ENCODE measurements around the gene TMLHE. TPM values are rescaled to one million over a fixed set of nuclear protein-coding genes. Genes with fewer than 3 reads are reported as not detected.
"Not testable (repeated sequence)": the region's sequence is repeated elsewhere in the genome, so short reads cannot be mapped to it uniquely, and the experiment has no call there.

Gene TMLHE
- total RNA-seq, 1 donor from 2014 or later = 11.2 TPM

DNA sequence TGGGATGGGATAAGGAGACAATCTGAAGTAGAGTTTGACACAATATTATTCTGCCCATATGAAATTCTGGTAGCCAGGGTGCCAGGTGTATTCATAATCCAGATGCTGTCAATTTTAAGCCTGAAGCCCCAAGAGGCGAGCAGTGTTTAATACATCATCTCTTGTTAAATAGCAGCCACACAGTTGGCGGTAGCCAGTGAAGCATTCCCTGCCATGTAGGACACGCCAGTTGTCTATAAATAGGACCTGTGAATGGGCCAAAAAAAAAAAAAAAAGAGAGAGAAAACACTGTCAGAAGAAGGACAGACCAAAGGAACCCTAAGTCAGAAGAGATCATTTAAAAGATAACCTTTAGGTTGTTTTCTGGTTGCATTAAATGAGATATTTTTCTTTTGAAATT is 121.3 kb downstream of the TMLHE start:
- not testable (repeated sequence) for DNase-seq

DNA sequence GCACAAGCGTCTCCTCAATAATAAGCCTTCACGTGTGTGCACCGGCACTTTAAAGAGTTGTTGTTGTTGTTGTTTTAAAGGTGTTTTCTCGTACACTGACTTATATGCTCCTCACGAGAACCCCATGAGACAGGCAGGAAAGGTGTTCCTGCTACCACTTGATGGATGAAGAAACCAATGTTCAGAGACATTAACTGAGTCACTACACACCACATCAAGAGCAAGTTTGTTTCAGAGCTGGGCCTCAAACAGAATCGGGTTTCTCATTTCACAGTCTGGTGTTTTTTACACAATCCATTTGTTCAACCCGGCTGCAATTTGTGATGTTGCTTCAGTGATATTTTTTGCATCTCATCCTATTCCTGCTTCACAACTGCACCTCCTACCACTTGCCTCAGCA is 135.6 kb downstream of the TMLHE start:
- not testable (repeated sequence) for DNase-seq

DNA sequence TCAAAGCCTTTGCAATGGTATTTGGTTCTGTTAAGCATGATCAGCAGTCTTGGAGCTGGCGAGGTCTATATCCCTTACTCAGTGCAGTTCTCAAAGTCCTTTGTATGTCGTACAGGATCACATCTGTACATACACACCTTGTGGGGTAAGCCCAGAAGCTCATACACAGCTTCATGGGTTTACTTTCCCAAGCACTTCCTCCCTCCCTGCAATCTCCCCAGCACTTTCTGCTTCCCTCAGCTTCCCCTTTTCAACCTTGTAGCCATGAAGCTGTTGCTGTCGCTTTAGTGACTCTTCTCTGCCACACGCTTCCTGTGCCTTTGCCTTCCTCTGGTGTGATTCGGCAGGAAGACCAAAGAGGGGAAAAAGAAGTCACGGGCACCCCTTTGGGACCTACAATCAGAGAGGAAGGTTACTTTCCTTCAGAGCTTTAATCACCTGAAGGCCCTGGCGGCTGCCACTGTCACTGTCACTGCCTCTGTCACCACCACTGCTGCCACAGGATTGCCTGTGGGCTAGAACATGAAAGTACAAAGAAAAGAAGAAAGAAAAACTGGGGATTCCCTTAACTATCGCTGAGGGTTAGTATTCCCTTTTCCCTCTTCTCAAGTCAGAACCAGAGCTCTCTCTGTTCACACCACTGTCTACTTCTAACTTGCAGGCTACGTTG is 146.3 kb downstream of the TMLHE start:
- not testable (repeated sequence) for DNase-seq

DNA sequence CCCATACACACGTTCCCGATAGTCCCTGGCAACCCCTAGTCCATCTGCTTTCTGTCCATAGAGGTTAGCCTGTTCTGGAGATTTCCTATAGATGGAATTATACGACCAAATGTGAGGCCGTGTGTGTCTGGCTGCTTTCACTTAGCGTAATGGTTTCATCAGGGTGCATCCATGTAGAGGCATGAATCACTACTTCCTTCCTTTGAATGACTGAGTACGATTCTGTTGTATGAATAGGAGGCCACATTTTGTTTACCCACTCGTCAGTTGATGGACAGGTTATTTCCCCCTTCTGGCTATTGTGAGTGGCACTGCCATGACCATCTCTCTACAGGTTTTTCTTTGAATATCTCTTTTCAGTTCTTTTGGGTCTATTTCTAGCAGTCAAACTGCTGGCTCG is 152.3 kb downstream of the TMLHE start:
- DNase-seq = not testable (repeated sequence)

DNA sequence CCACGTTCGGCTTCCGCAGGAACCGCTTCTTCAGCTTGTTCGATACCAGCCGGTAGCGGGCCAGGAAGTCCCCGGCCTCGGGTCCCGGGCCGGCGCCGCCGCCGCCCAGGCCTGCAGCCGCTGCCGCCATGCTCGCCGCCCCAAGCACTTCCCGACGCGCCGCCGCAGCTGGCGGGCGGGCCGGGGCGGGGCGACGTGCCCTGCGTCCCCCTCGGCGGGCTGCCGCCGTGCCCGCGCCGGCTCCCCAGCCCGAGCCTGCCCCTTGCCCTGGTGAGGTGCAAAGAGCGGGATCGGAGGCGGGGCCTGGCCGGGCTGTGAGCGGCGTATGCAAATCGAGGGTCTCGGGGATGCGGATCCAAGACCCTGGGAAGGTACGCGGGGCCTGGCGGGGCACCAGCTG is 154.3 kb downstream of the TMLHE start, which contains the start of gene F8A3:
TSS of gene F8A3 (minus strand) at position 150 of the 400 bp plus-strand sequence. CDS start at position 130, 20 bp downstream.
- not testable (repeated sequence) for DNase-seq

DNA sequence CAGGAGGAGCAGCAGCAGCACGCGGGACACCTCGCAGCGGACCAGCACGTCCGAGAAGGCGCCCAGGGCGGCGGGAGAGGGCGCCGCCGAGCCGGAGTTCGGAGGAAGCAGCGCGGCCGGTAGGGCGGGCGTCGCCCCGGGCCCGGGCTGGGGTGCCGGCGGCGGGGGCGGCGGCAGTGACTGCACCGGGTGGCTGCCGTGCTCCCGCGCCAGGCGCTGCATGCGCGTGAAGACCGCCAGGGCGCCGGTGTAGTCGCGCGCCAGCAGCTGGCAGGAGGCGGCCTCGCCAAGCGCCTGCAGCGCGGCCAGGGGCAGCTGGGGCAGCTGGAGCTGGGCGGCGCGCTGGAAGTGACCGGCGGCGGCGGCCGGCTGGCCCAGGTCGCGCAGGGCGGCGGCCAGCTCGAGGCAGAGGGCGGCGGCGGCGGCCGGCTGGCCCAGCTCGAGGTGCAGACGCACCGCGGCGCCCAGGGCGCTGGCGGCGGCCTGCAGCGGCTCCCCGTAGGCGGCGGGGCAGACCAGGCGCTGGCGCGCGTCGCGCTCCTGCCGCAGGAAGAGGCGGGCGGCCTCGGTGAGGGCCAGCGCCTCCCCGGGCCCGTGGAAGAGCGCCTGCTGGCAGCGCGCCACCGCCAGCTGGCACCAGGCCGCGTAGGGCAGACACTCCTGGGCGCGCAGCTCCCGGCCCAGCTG is 154.8 kb downstream of the TMLHE start:
- DNase-seq = not testable (repeated sequence)

DNA sequence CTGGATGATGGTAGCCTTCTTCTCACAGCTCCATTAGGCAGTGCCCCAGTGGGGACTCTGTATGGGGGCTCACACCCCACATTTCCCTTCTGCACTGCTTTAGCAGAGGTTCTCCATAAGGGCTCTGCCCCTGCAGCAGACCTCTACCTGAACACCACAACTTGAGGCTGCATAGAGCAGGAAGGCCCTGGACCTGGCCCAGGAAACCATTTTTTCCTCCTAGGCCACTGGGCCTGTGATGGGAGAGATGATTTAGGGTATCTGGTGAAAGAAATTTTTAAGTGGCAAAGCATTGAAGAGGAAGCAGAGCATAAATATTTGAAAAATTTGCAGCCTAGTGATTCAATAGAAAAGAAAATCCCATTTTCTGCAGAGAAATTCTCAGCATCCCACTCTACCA is 171.7 kb downstream of the TMLHE start:
- DNase-seq = no peak

Other genes with a start within 250 kb of the TMLHE start
- gene F8A2, start 230.9 kb downstream of the TMLHE start, total RNA-seq = 0.17 TPM in 1 of 2 replicates, not detected in the other
- gene F8A3, start 154.3 kb downstream of the TMLHE start, total RNA-seq = 1.7 and 2.7 TPM in 2 replicates
- gene SPRY3, start 366 bp downstream of the TMLHE start, total RNA-seq = 1.7 and 1.8 TPM in 2 replicates

Measured in dermis blood vessel endothelial cell (primary cell).